ENCODE measurements around the gene SNRPD3.

The SNRPD3 gene

DNA sequence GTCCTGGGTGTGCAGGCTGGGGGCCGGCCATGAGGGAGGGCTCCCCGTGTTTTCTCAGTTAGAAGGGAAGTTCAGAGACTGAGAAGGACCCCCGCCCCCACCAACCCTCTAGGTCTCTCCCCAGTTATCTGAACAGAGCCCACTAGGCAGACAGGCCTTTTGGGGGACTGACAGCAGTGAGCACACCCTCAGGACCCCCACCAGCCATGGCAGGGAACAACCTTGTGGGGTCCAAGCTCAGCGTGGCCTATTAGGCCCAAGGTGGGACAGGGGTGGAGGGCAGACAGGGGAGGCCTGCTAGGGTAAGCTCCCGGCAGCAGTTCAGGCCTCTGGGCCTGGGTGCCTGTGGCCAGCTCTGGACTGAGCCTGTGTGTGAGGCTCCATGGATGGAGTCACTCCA lies 31.5 kb downstream of the SNRPD3 start:
- Histone ChIP-seq H3K27me3 (replicated peaks; ENCODE audit: control insufficient read depth, insufficient read depth, low read length) (no peaks in the 10 kb centered on the region), H3K36me3 (ENCODE audit: control insufficient read depth, insufficient read depth, low read length) (no peaks in the 10 kb centered on the region), H3K4me3 (replicated peaks; ENCODE audit: low read depth, low read length) (no peak overlapping the region)
- TF ChIP-seq, protein P1, sequence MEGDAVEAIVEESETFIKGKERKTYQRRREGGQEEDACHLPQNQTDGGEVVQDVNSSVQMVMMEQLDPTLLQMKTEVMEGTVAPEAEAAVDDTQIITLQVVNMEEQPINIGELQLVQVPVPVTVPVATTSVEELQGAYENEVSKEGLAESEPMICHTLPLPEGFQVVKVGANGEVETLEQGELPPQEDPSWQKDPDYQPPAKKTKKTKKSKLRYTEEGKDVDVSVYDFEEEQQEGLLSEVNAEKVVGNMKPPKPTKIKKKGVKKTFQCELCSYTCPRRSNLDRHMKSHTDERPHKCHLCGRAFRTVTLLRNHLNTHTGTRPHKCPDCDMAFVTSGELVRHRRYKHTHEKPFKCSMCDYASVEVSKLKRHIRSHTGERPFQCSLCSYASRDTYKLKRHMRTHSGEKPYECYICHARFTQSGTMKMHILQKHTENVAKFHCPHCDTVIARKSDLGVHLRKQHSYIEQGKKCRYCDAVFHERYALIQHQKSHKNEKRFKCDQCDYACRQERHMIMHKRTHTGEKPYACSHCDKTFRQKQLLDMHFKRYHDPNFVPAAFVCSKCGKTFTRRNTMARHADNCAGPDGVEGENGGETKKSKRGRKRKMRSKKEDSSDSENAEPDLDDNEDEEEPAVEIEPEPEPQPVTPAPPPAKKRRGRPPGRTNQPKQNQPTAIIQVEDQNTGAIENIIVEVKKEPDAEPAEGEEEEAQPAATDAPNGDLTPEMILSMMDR (IDR thresholded peaks at IDR 0.05; ENCODE audit: insufficient read depth, low read length, poor library complexity, severe bottlenecking): no peak
- DNase-seq (ENCODE audit: extremely low read depth, insufficient read length): no peak

GRCh38 chr22:24587948-24588347 lies 32.1 kb downstream of the SNRPD3 start:
- Histone ChIP-seq H3K4me3 (replicated peaks; ENCODE audit: low read depth, low read length) (no peak overlapping the region), H3K27me3 (replicated peaks; ENCODE audit: control insufficient read depth, insufficient read depth, low read length) (no peaks in the 10 kb centered on the region), H3K36me3 (ENCODE audit: control insufficient read depth, insufficient read depth, low read length) (no peaks in the 10 kb centered on the region)
- TF ChIP-seq, protein P1 (IDR thresholded peaks at IDR 0.05; ENCODE audit: insufficient read depth, low read length, poor library complexity, severe bottlenecking): no peak
- no peak for DNase-seq (ENCODE audit: extremely low read depth, insufficient read length)

- TF ChIP-seq, protein P1 (IDR thresholded peaks at IDR 0.05; ENCODE audit: insufficient read depth, low read length, poor library complexity, severe bottlenecking): no peak
- Histone ChIP-seq H3K36me3 (ENCODE audit: control insufficient read depth, insufficient read depth, low read length) (no peaks in the 10 kb centered on the region), H3K4me3 (replicated peaks; ENCODE audit: low read depth, low read length) (no peak overlapping the region)
These were observed 32.6 kb downstream of the SNRPD3 start for GRCh38 chr22:24588381-24588756.

DNA sequence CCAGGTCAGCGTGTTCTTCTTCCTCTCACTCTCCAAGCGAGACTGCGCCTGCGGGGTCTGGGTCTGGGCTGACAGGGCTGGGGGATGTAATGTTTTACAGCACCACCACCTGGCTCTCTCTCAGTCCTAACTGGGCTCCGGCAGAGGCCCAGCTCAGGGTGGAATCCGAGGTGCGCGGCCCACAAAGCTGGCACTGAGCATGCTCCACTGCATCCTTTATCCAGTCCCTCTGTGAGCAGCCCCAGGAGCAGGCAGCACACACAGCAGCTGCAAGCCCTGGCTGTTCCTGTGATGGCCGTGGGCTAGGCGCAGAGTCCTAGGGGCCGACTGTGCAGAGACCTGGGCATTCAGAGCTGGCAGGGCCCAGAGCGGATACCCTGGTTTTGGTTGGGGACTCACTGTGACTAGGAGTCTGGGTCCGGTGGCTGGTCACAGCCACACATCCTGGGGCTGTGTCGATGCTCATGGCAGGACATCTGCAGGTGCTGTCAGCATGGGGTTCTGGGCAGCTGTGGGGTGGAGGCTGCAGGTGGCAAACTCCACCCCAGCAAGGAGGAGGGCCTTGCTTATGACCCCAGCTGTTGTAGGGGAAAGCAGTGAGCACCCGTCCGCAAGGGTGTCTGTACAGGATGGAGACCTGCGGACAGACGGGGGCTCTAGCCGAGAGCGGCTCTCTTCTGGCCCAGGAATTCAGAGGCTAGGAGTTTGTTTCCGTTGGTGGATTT lies 33.1 kb downstream of the SNRPD3 start:
- TF ChIP-seq, protein P1 (IDR thresholded peaks at IDR 0.05; ENCODE audit: insufficient read depth, low read length, poor library complexity, severe bottlenecking): no peak
- no peak for DNase-seq (ENCODE audit: extremely low read depth, insufficient read length)
- Histone ChIP-seq H3K4me3 (replicated peaks; ENCODE audit: low read depth, low read length) (no peak overlapping the region), H3K27me3 (replicated peaks; ENCODE audit: control insufficient read depth, insufficient read depth, low read length) (no peaks in the 10 kb centered on the region), H3K36me3 (ENCODE audit: control insufficient read depth, insufficient read depth, low read length) (no peaks in the 10 kb centered on the region)

More at GRCh38 chr22:24588381-24588756, 32.6 kb downstream of the SNRPD3 start:
- no peak for DNase-seq (ENCODE audit: extremely low read depth, insufficient read length)
- no peaks in the 10 kb centered on the region for H3K27me3 ChIP-seq (replicated peaks; ENCODE audit: control insufficient read depth, insufficient read depth, low read length)

GRCh38 chr22:24589518-24590030 lies 33.8 kb downstream of the SNRPD3 start:
- TF ChIP-seq, protein P1 (IDR thresholded peaks at IDR 0.05; ENCODE audit: insufficient read depth, low read length, poor library complexity, severe bottlenecking): no peak
- Histone ChIP-seq H3K4me3 (replicated peaks; ENCODE audit: low read depth, low read length) (no peak overlapping the region), H3K27me3 (replicated peaks; ENCODE audit: control insufficient read depth, insufficient read depth, low read length) (no peaks in the 10 kb centered on the region), H3K36me3 (ENCODE audit: control insufficient read depth, insufficient read depth, low read length) (no peaks in the 10 kb centered on the region)
- no peak for DNase-seq (ENCODE audit: extremely low read depth, insufficient read length)

All from GM06990 (cell line).